ENCODE measurements around the gene ARVCF.

Gene ARVCF

GRCh38 chr22:20058989-20059770 lies 42.6 kb upstream of the ARVCF start:
- H3K36me3 ChIP-seq (ENCODE audit: control insufficient read depth, insufficient read depth, low read length): peaks cover 11% of the 10 kb centered on the region
- TF ChIP-seq CTCF (IDR thresholded peaks at IDR 0.05; ENCODE audit: insufficient read depth, low read length, poor library complexity, severe bottlenecking): no peak

GRCh38 chr22:20057596-20058268 lies 41.1 kb upstream of the ARVCF start:
- no peak for TF ChIP-seq CTCF (IDR thresholded peaks at IDR 0.05; ENCODE audit: insufficient read depth, low read length, poor library complexity, severe bottlenecking)
- H3K4me3 ChIP-seq (replicated peaks; ENCODE audit: low read depth, low read length): no peak overlapping the region
- DNase-seq (ENCODE audit: extremely low read depth, insufficient read length): no peak
- H3K27me3 ChIP-seq (replicated peaks; ENCODE audit: control insufficient read depth, insufficient read depth, low read length): no peaks in the 10 kb centered on the region
- peaks cover 11% of the 10 kb centered on the region for H3K36me3 ChIP-seq (ENCODE audit: control insufficient read depth, insufficient read depth, low read length)

More at GRCh38 chr22:20058989-20059770, 42.6 kb upstream of the ARVCF start:
- no peak overlapping the region for H3K4me3 ChIP-seq (replicated peaks; ENCODE audit: low read depth, low read length)
- DNase-seq (ENCODE audit: extremely low read depth, insufficient read length): no peak
- H3K27me3 ChIP-seq (replicated peaks; ENCODE audit: control insufficient read depth, insufficient read depth, low read length): no peaks in the 10 kb centered on the region

- Histone ChIP-seq H3K27me3 (replicated peaks; ENCODE audit: control insufficient read depth, insufficient read depth, low read length) (no peaks in the 10 kb centered on the region), H3K4me3 (replicated peaks; ENCODE audit: low read depth, low read length) (no peak overlapping the region), H3K36me3 (ENCODE audit: control insufficient read depth, insufficient read depth, low read length) (peaks cover 14% of the 10 kb centered on the region)
- DNase-seq (ENCODE audit: extremely low read depth, insufficient read length): no peak
- no peak for TF ChIP-seq CTCF (IDR thresholded peaks at IDR 0.05; ENCODE audit: insufficient read depth, low read length, poor library complexity, severe bottlenecking)
These were observed 40.2 kb upstream of the ARVCF start for GRCh38 chr22:20056696-20057386.

GRCh38 chr22:20056161-20056560 lies 39.5 kb upstream of the ARVCF start:
- Histone ChIP-seq H3K27me3 (replicated peaks; ENCODE audit: control insufficient read depth, insufficient read depth, low read length) (no peaks in the 10 kb centered on the region), H3K4me3 (replicated peaks; ENCODE audit: low read depth, low read length) (no peak overlapping the region), H3K36me3 (ENCODE audit: control insufficient read depth, insufficient read depth, low read length) (peaks cover 12% of the 10 kb centered on the region)
- no peak for DNase-seq (ENCODE audit: extremely low read depth, insufficient read length)
- TF ChIP-seq CTCF (IDR thresholded peaks at IDR 0.05; ENCODE audit: insufficient read depth, low read length, poor library complexity, severe bottlenecking): no peak

- DNase-seq (ENCODE audit: extremely low read depth, insufficient read length): no peak
- H3K36me3 ChIP-seq (ENCODE audit: control insufficient read depth, insufficient read depth, low read length): peaks cover 9% of the 10 kb centered on the region
- H3K4me3 ChIP-seq (replicated peaks; ENCODE audit: low read depth, low read length): no peak overlapping the region
- TF ChIP-seq CTCF (IDR thresholded peaks at IDR 0.05; ENCODE audit: insufficient read depth, low read length, poor library complexity, severe bottlenecking): no peak
- H3K27me3 ChIP-seq (replicated peaks; ENCODE audit: control insufficient read depth, insufficient read depth, low read length): no peaks in the 10 kb centered on the region
These were observed 39.0 kb upstream of the ARVCF start for GRCh38 chr22:20055654-20056053.

Measured in GM06990 (cell line).